Muscle layer of colon (tissue), 2 donors: ENCODE data around the gene RPP40.
"Not testable (repeated sequence)": the region's sequence is repeated elsewhere in the genome, so short reads cannot be mapped to it uniquely, and the experiment has no call there.

Experiments used
- H3K27ac ChIP-seq: one replicate; pipeline ENCODE4 v1.7.0; 2013; ENCODE audit warnings: low read depth, mild to moderate bottlenecking, low read length, moderate library complexity
- H3K27me3 ChIP-seq, 2 donors: one replicate each; pipeline ENCODE4 v1.7.0; 2013; ENCODE audit warnings: low read length in 2 of 2, mild to moderate bottlenecking in 2 of 2; ENCODE audit not compliant: insufficient read depth in 2 of 2, control insufficient read depth in 1 of 2
- H3K36me3 ChIP-seq: one replicate; pipeline ENCODE4 v1.7.0; 2013; ENCODE audit warnings: mild to moderate bottlenecking, low read length; ENCODE audit not compliant: insufficient read depth
- H3K4me1 ChIP-seq: one replicate; pipeline ENCODE4 v1.7.0; 2013; ENCODE audit warnings: mild to moderate bottlenecking, low read length; ENCODE audit not compliant: insufficient read depth
- H3K4me3 ChIP-seq, 2 donors: one replicate each; pipeline ENCODE4 v1.7.0; 2013; ENCODE audit warnings: low read length in 2 of 2, low read depth in 1 of 2, mild to moderate bottlenecking in 1 of 2, moderate library complexity in 1 of 2
- H3K9ac ChIP-seq: one replicate; pipeline ENCODE4 v1.7.0; 2013; ENCODE audit warnings: low read length
- H3K9me3 ChIP-seq: one replicate; pipeline ENCODE4 v1.7.0; 2013; ENCODE audit warnings: mild to moderate bottlenecking, low read length
- donor health status: abdominal sarcoma.
- donor health status: Adenocarcinoma of cecum.

Gene RPP40

DNA sequence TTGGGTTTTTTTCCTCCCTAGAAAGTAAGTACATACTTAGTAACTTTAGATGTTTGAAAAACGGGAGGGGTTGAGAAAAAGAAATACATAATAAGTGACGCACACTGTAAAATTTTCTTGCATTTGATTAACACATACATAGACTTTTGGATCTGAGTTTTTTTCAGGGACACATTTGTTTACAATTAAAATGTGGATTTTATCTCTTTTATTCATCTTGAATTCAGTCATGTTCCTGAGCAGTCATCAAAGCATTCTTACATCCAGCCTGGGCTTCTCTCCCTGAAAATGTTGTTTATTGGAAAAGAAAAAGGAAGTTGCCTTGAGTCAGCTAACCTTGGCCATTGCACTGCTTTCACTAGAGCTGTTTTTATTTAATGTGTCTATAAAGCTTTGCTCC, 8.7 kb upstream of the RPP40 start:
- no peaks in the 10 kb centered on the region for H3K9me3 ChIP-seq
- no peak overlapping the region for H3K9ac ChIP-seq
- no peaks in the 10 kb centered on the region for H3K36me3 ChIP-seq
- H3K27me3 ChIP-seq = no peaks in the 10 kb centered on the region
- no peak overlapping the region for H3K27ac ChIP-seq
- no peak overlapping the region for H3K4me3 ChIP-seq
- H3K4me1 ChIP-seq = peaks cover 6% of the 10 kb centered on the region

DNA sequence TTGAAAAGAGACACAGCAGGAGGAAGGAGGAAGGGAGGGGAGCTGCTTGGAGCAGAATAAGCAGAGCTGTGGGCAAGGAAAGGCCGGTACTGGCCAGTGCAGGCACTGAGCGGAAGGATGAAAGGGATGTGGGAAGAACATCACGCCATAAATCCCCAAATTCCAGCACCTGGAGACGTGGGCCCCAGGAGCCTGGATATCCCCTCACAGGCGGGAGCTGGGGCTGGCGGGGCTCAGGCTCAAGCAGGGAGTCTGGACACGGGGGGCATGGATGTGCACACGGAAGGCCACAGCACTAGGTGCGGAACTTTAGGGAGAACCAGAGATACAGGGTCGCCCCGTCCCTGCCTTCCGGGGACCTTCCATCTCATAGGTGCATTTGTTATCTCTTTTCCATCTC, 7.5 kb upstream of the RPP40 start:
- Histone ChIP-seq H3K27me3 (no peaks in the 10 kb centered on the region), H3K9me3 (no peaks in the 10 kb centered on the region), H3K27ac (no peak overlapping the region), H3K4me3 (no peak overlapping the region), H3K4me1 (peaks cover 6% of the 10 kb centered on the region), H3K36me3 (no peaks in the 10 kb centered on the region), H3K9ac (no peak overlapping the region)

DNA sequence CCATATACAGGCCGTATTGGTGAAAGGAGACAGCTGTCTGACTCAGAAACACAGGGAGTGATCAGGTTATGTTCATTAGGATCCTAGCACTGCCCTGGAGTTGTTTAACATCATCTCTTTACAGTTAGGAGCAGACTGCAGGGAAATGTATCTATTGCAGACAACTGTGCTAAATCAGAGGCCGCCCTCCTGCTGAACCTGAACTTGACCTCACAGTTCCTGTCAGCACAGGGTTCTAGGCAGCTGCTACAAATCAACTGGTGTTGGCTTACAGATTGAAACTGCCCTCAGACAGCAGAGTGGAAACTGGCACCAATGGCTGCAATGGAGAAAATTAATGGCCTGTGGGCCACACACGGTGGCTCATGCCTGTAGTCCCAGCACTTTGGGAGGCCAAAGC, 3.7 kb upstream of the RPP40 start:
- Histone ChIP-seq H3K4me3 (no peak overlapping the region), H3K27ac (no peak overlapping the region), H3K27me3 (no peaks in the 10 kb centered on the region), H3K4me1 (peaks cover 7% of the 10 kb centered on the region), H3K9ac (no peak overlapping the region), H3K36me3 (no peaks in the 10 kb centered on the region), H3K9me3 (no peaks in the 10 kb centered on the region)

DNA sequence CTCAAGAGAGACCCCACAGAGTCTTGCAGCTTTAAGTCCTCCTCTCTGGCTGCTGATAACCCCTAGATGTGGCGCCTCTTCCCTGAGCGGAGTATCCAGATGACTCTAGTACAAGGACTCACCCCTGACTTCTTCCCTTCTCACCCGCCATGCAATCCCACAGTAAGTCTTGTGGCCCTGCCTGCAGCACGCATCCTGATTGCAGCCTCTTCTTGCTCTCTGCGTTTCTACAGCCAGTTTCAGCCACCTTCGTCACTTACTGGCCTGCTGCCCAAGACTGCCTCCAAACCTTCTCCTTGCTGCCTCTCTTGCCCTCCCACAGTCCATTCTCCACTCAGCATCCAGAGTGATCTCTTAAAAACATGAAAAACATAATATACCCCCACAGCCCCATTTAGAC, 2.4 kb upstream of the RPP40 start:
- no peak overlapping the region for H3K27ac ChIP-seq
- no peak overlapping the region for H3K9ac ChIP-seq
- no peaks in the 10 kb centered on the region for H3K9me3 ChIP-seq
- H3K27me3 ChIP-seq = no peaks in the 10 kb centered on the region
- no peak overlapping the region for H3K4me3 ChIP-seq
- peaks cover 6% of the 10 kb centered on the region for H3K36me3 ChIP-seq
- H3K4me1 ChIP-seq = peaks cover 7% of the 10 kb centered on the region

DNA sequence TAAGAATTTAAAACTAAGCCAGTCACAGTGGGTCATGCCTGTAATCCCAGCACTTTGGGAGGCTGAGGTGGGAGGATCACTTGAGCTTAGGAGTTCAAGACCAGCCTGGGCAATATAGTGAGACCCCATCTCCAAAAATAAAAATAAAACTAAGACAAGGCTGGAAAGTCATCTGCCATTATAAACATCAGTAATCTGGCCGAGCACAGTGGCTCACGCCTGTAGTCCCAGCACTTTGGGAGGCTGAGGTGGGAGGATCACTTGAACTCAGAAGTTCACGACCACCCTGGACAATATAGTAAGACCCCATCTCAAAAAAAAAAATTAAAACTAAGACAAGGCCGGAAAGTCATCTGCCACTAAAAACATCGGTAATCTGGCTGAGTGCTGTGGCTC, 1.2 kb upstream of the RPP40 start:
- H3K9me3 ChIP-seq, H3K27ac ChIP-seq, H3K36me3 ChIP-seq, H3K27me3 ChIP-seq, H3K4me3 ChIP-seq, H3K4me1 ChIP-seq, H3K9ac ChIP-seq: not testable (repeated sequence)

DNA sequence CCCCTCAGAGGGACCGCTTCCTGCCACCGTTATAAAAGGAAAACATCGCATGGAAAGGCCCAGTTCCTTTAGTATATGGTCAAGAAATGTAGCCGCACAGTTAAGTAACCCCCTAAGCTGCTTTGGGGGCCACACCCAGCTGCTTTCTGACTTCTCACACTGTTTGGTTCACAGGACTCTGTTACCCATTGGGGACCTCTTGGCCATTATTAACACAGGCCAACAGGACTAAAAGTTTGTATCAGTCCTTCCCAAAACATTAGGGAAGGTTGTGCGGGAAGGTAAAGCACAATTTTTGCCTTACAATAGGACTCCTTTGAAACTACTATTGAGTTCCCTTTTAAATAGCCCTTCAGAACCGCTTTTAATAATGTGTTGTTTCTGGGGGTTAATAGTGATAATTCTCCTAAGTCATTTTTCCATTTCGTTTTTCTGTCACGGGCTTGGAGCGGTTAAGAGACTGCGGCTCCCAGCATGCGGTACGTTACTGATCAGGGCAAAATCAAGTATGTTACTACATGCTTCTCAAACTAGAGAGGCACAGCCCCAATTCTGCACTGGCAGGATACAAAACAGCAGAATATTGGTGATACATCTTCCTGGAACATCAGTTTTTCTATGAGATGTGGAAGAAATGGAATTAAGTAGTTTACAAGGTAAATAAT, 668 bp upstream of the RPP40 start:
- peaks cover 9% of the 10 kb centered on the region for H3K36me3 ChIP-seq
- H3K4me3 ChIP-seq = peak overlapping the region; percentile 63 to 71
- no peaks in the 10 kb centered on the region for H3K9me3 ChIP-seq
- H3K27ac ChIP-seq = peak overlapping the region; percentile 71
- no peaks in the 10 kb centered on the region for H3K27me3 ChIP-seq
- H3K9ac ChIP-seq = peak overlapping the region; percentile 55
- H3K4me1 ChIP-seq = peaks cover 7% of the 10 kb centered on the region

DNA sequence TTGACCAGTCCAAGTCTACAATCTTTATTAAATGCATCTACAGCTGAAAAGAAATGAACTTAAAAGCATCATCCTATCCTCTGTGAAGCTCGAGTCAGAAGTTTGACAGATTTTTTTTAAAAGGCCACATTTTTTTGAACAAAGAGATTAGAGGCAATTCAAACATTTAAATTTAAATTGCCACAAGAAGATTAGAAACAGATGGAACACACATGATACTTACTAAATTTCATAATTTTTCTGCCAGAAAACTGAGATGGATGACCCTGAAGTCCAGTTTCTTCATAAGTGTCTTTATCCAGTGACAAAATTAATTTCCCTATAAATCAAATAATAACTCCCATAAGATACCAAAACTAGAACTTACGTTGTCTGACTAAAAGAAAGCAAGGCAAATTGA, 4.3 kb downstream of the RPP40 start:
- H3K27me3 ChIP-seq = no peaks in the 10 kb centered on the region
- H3K9me3 ChIP-seq = no peaks in the 10 kb centered on the region
- H3K4me1 ChIP-seq = peaks cover 3% of the 10 kb centered on the region
- H3K36me3 ChIP-seq = peaks cover 21% of the 10 kb centered on the region
- no peak overlapping the region for H3K4me3 ChIP-seq
- no peak overlapping the region for H3K9ac ChIP-seq
- no peak overlapping the region for H3K27ac ChIP-seq

DNA sequence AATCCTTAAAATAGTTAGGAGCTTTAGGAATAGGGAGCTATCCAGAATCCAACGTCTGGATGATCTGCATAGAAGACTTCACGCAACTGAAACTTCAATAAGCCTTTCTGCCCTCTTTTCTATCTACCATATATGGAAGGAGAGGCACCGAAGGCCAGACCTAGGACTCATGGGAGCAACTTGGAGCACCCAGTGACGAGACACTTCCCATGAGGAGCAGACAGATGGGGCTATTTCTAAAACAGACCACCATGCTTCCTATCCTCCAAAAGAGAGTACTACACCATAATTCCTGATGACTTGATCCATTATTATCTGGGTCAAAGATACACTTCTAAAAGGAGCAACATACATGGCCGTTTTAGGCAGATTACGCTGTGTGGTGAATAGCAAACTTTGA, 6.0 kb downstream of the RPP40 start:
- no peaks in the 10 kb centered on the region for H3K27me3 ChIP-seq
- H3K9me3 ChIP-seq = no peaks in the 10 kb centered on the region
- H3K27ac ChIP-seq = no peak overlapping the region
- H3K9ac ChIP-seq = no peak overlapping the region
- no peaks in the 10 kb centered on the region for H3K4me1 ChIP-seq
- H3K36me3 ChIP-seq = peaks cover 23% of the 10 kb centered on the region
- no peak overlapping the region for H3K4me3 ChIP-seq

DNA sequence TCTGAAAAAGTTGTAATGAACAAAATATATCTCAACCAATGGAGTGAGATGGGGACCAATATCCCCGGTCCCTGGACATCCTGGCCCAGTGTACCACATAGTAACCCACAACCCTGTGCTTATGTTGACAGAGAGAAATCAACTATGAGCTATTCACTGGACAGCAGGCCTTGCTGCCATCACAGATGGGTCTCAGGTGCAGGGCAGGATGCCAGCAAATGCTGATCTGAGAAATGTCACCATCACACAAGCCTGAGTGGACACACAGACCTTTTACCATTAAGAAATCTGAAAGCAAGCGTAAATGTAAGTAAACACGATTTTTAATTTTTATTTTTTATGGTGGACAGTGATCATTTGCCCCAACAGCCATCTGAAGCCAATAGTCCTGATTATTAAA, 9.1 kb downstream of the RPP40 start:
- H3K27me3 ChIP-seq = no peaks in the 10 kb centered on the region

DNA sequence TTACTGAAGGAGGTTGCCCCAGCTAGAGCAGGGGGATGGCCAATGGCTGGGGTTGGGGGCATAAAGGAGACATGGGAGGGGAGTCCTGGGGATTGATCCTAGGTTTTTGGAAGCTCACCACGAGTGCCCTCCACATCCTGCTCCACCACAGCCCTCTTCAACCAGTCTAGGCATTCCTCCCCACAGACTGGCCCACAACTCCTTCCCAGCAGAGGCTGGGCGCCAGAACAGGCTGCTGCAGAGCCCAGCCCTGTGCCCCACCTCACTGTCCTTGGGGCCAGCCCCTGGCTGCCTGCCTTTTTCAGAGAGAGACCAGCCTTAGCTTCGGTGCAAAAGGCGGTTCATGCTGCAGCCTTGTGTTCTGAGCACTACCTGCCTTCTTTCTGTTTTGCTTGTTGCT, 16.4 kb downstream of the RPP40 start:
- no peaks in the 10 kb centered on the region for H3K9me3 ChIP-seq
- no peaks in the 10 kb centered on the region for H3K4me1 ChIP-seq
- no peak overlapping the region for H3K4me3 ChIP-seq
- H3K27me3 ChIP-seq = no peaks in the 10 kb centered on the region
- no peak overlapping the region for H3K9ac ChIP-seq
- no peak overlapping the region for H3K27ac ChIP-seq
- H3K36me3 ChIP-seq = no peaks in the 10 kb centered on the region

More for the DNA sequence above, 9.1 kb downstream of the RPP40 start:
- Histone ChIP-seq H3K4me3 (no peak overlapping the region), H3K9ac (no peak overlapping the region), H3K9me3 (no peaks in the 10 kb centered on the region), H3K4me1 (no peaks in the 10 kb centered on the region), H3K36me3 (peaks cover 13% of the 10 kb centered on the region), H3K27ac (no peak overlapping the region)

DNA sequence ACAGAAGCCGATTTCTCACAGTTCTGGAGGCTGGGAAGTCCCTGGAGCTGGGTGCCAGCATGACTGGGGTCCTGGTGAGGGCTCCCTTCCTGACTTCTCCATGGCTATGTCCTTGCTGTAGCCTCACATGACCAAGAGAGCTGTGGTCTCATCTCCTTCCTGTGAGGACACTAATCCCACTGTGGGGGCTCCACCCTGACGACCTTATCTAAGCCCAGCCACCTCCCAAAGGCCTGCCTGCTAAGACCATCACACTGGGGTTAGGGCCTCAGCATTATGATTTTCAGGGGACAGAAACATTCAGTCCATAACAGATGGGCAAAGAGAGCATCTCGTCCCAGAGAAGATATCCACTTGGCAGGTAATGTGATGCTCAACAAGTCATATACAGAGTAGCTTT, 16.8 kb downstream of the RPP40 start:
- H3K27me3 ChIP-seq = no peaks in the 10 kb centered on the region
- H3K4me3 ChIP-seq = no peak overlapping the region
- H3K36me3 ChIP-seq = no peaks in the 10 kb centered on the region

DNA sequence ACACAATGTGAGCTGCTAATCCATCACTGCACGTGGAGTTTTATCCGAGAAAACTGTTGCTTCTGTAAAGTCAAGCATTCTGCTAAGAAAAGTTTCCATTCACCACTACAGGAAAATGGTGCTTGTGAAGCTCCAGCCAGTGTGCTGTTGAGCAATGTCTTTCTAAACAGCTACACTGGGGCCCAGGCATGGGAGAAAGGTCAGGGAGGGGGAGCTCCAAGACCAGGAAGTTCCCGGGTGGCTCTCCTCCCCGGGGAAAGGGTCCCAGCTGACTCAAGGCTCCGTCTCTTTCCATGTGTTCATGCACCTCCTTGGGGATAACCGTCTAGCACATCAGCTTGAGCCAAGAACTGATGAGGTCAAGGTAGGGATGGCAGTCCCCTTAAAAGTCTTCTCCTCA, 20.5 kb downstream of the RPP40 start:
- Histone ChIP-seq H3K36me3 (no peaks in the 10 kb centered on the region), H3K27ac (no peak overlapping the region), H3K9ac (no peak overlapping the region), H3K4me3 (no peak overlapping the region), H3K27me3 (no peaks in the 10 kb centered on the region), H3K4me1 (no peaks in the 10 kb centered on the region), H3K9me3 (no peaks in the 10 kb centered on the region)

More for the DNA sequence above, 16.8 kb downstream of the RPP40 start:
- Histone ChIP-seq H3K9ac (no peak overlapping the region), H3K9me3 (no peaks in the 10 kb centered on the region), H3K4me1 (no peaks in the 10 kb centered on the region), H3K27ac (no peak overlapping the region)
